ENCODE results near the gene IL1RAPL2. TPM values are rescaled to one million over a fixed set of nuclear protein-coding genes. Genes with fewer than 3 reads are reported as not detected.
A peak's percentile ranks its signal among the peaks of the same experiment; 100 is the strongest.

Gene IL1RAPL2
- total RNA-seq, 1 experiment from 2014 or later = 1.6 TPM

DNA sequence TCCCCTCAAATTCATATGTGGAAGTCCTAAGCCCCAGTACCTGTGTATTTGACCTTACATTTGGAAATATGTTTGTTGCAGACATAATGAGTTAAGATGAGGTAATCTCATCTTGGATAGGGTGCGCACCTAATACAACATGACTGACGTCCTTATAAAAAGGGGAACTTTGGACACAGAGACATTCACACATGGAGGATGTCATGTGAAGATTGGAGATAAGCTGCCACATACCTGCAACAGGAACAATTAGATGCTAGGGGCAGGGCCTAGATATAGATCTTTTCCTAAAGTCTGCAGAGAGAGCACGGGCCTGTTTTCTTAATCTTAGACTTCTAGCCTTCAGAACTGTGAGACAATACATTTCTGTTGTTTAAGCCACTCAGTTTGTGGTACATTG, 162.5 kb downstream of the IL1RAPL2 start:
- Histone ChIP-seq H3K4me3 (no peak overlapping the region), H3K4me2 (no peak overlapping the region), H3K79me2 (ENCODE audit: low read depth) (no peaks in the 10 kb centered on the region), H3K27me3 (ENCODE audit: insufficient read depth, low read depth) (no peaks in the 10 kb centered on the region), H2AFZ (no peak overlapping the region), H3K27ac (no peak overlapping the region), H3K4me1 (replicated peaks; ENCODE audit: insufficient read depth) (no peaks in the 10 kb centered on the region), H3K9me3 (ENCODE audit: insufficient read depth, low read depth) (no peaks in the 10 kb centered on the region), H3K9me2 (ENCODE audit: insufficient read depth) (no peaks in the 10 kb centered on the region), H3K36me3 (ENCODE audit: low read depth) (no peaks in the 10 kb centered on the region), H4K20me1 (ENCODE audit: insufficient read depth) (no peaks in the 10 kb centered on the region), H3F3A (ENCODE audit: insufficient read depth, low read depth) (no peaks in the 10 kb centered on the region)
- TF ChIP-seq, protein P1, sequence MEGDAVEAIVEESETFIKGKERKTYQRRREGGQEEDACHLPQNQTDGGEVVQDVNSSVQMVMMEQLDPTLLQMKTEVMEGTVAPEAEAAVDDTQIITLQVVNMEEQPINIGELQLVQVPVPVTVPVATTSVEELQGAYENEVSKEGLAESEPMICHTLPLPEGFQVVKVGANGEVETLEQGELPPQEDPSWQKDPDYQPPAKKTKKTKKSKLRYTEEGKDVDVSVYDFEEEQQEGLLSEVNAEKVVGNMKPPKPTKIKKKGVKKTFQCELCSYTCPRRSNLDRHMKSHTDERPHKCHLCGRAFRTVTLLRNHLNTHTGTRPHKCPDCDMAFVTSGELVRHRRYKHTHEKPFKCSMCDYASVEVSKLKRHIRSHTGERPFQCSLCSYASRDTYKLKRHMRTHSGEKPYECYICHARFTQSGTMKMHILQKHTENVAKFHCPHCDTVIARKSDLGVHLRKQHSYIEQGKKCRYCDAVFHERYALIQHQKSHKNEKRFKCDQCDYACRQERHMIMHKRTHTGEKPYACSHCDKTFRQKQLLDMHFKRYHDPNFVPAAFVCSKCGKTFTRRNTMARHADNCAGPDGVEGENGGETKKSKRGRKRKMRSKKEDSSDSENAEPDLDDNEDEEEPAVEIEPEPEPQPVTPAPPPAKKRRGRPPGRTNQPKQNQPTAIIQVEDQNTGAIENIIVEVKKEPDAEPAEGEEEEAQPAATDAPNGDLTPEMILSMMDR (conservative IDR thresholded peaks at IDR 0.05) = no peak
- no peak for TF ChIP-seq EZH2 (IDR thresholded peaks at IDR 0.05; ENCODE audit: low read depth)
- DNase-seq = no peak
- POLR2A ChIA-PET (ENCODE audit: unreplicated experiment) = no interaction called here
- CTCF ChIA-PET = no interaction called here
- BruUV-seq (replicated peaks) = no TSS peak
- intact Hi-C loops (cut with micrococcal nuclease; ENCODE audit: unreplicated experiment) = no loop called here

DNA sequence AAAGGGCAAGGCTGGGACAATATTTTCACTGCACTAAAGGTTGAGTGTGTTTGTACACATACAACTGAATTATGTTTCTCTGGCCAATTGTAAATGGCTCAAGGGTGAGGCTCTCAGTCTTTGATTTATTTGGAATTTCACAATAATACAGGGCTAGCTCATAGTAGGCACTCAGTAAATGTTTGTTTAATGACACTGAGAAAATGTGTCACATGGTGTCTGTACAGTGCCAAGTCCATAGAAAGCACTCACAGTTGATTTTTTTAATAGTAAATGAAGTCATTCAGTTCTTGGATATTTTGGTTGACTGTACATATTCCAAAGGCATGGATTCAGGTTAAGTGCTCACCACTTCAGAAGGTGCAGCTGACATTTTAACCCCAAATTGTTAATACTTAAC, 176.4 kb downstream of the IL1RAPL2 start:
- H3K27ac ChIP-seq = 0 out of 2 replicates have a peak overlapping the region, but pooled peaks have one; percentile 12
- H2AFZ ChIP-seq = no peak overlapping the region
- no peaks in the 10 kb centered on the region for H4K20me1 ChIP-seq (ENCODE audit: insufficient read depth)
- POLR2A ChIA-PET (ENCODE audit: unreplicated experiment) = no interaction called here
- peak overlapping the region; percentile 51 for H3K4me2 ChIP-seq
- H3K36me3 ChIP-seq (ENCODE audit: low read depth) = no peaks in the 10 kb centered on the region
- no peaks in the 10 kb centered on the region for H3K9me2 ChIP-seq (ENCODE audit: insufficient read depth)
- CTCF ChIA-PET = no interaction called here
- intact Hi-C loops (cut with micrococcal nuclease; ENCODE audit: unreplicated experiment) = no loop called here
- no TSS peak for BruUV-seq (replicated peaks)
- no peaks in the 10 kb centered on the region for H3K9me3 ChIP-seq (ENCODE audit: insufficient read depth, low read depth)
- H3K4me3 ChIP-seq = no peak overlapping the region
- no peak for TF ChIP-seq EZH2 (IDR thresholded peaks at IDR 0.05; ENCODE audit: low read depth)
- TF ChIP-seq, protein P1 (conservative IDR thresholded peaks at IDR 0.05) = no peak
- H3K4me1 ChIP-seq (replicated peaks; ENCODE audit: insufficient read depth) = peaks cover 19% of the 10 kb centered on the region
- H3F3A ChIP-seq (ENCODE audit: insufficient read depth, low read depth) = peaks cover 11% of the 10 kb centered on the region; the same call in 1 of the 2 replicates
- peak in 1 of 2 experiments; percentile 76 for DNase-seq
- no peaks in the 10 kb centered on the region for H3K79me2 ChIP-seq (ENCODE audit: low read depth)
- no peaks in the 10 kb centered on the region for H3K27me3 ChIP-seq (ENCODE audit: insufficient read depth, low read depth)

DNA sequence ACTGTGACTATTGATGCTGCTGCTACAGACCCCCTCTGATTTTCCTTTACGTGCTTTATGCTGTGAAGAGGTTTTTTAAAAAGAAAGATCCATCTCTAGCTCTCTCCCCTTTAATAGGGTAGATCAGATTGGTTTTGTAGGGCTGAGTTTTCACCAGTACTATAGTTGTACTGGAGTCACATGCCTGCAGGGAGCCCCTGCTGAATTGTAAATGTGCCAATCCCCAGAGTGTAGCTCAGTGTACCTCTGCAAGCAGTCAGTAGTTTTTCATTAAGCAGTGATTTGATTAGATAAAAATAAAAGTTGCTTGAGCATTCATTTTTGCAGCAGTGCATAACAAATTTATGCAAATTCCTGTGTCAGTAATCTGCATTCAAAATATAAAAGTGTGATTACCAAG, 179.2 kb downstream of the IL1RAPL2 start:
- Histone ChIP-seq H3K9me3 (ENCODE audit: insufficient read depth, low read depth) (no peaks in the 10 kb centered on the region), H3K27ac (no peak overlapping the region), H3K79me2 (ENCODE audit: low read depth) (no peaks in the 10 kb centered on the region), H4K20me1 (ENCODE audit: insufficient read depth) (no peaks in the 10 kb centered on the region), H2AFZ (no peak overlapping the region), H3K27me3 (ENCODE audit: insufficient read depth, low read depth) (no peaks in the 10 kb centered on the region), H3K36me3 (ENCODE audit: low read depth) (no peaks in the 10 kb centered on the region), H3K4me2 (no peak overlapping the region), H3K9me2 (ENCODE audit: insufficient read depth) (no peaks in the 10 kb centered on the region), H3K4me1 (replicated peaks; ENCODE audit: insufficient read depth) (peaks cover 19% of the 10 kb centered on the region), H3F3A (ENCODE audit: insufficient read depth, low read depth) (peaks cover 11% of the 10 kb centered on the region; the same call in 1 of the 2 replicates), H3K4me3 (no peak overlapping the region)
- BruUV-seq (replicated peaks) = no TSS peak
- CTCF ChIA-PET = no interaction called here
- intact Hi-C loops (cut with micrococcal nuclease; ENCODE audit: unreplicated experiment) = no loop called here
- no peak for DNase-seq
- TF ChIP-seq, protein P1 (conservative IDR thresholded peaks at IDR 0.05) = no peak
- TF ChIP-seq EZH2 (IDR thresholded peaks at IDR 0.05; ENCODE audit: low read depth) = no peak
- POLR2A ChIA-PET (ENCODE audit: unreplicated experiment) = no interaction called here

Measured in PC-9 (cell line).